ENCODE measurements around the gene TCEAL3. TPM values are rescaled to one million over a fixed set of nuclear protein-coding genes. Genes with fewer than 3 reads are reported as not detected.
"Not testable (repeated sequence)": the region's sequence is repeated elsewhere in the genome, so short reads cannot be mapped to it uniquely, and the experiment has no call there.

The TCEAL3 gene
- total RNA-seq, 1 experiment from 2014 or later: 9.1 TPM

GRCh38 chrX:103585411-103586313 is 22.1 kb upstream of the TCEAL3 start, which contains the start of gene TCEAL4:
Gene TCEAL4 (plus strand): TSS chrX:103585515. CDS start chrX:103586676, 1,161 bp downstream.
- BruUV-seq (replicated peaks): no TSS peak
- DNase-seq: peak; percentile 56
- H3K4me3 Mint-ChIP-seq (ENCODE audit: low read depth, unreplicated experiment): peak within 1 kb of the TSS; percentile 87
- CTCF ChIA-PET: interaction anchor here (0.7 kb wide), 1 partner anchor 550 kb away, joined by 5 read pairs; no protein-coding TSS in a partner anchor
- no peaks in the 10 kb centered on the region for H3K27me3 Mint-ChIP-seq (ENCODE audit: unreplicated experiment)
- peaks cover 12% of the 10 kb centered on the region for H3K4me1 Mint-ChIP-seq (ENCODE audit: low read depth, unreplicated experiment)
- intact Hi-C loops (cut with micrococcal nuclease; ENCODE audit: unreplicated experiment): no loop called here
- peaks cover 20% of the 10 kb centered on the region for H3K36me3 Mint-ChIP-seq (ENCODE audit: insufficient read depth, unreplicated experiment)
- TF ChIP-seq CTCF (IDR thresholded peaks at IDR 0.05; ENCODE audit: unreplicated experiment): no peak
- H3K27ac Mint-ChIP-seq (ENCODE audit: unreplicated experiment): peak within 1 kb of the TSS; percentile 77
- H3K9me3 Mint-ChIP-seq (ENCODE audit: low read depth, unreplicated experiment): no peaks in the 10 kb centered on the region

DNA sequence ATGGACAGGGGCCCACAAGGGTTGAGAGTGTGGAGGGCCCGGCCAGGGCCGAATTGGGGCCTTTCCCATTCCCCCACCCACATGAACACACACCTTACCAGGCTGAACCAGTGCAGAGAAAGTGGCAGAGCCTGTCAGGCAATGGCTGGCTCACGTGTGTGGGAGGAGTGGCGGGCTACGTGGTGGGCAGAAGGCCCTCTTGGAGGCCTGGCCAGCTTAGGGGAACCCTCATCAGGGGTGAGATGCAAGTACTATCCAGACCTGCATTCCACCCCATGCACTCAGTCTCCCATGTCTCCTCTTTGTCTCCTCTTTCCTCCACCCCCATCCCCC is 21.5 kb upstream of the TCEAL3 start:
- TF ChIP-seq CTCF (IDR thresholded peaks at IDR 0.05; ENCODE audit: unreplicated experiment): no peak
- Mint-ChIP-seq H3K4me1 (ENCODE audit: low read depth, unreplicated experiment) (peaks cover 12% of the 10 kb centered on the region), H3K36me3 (ENCODE audit: insufficient read depth, unreplicated experiment) (peaks cover 20% of the 10 kb centered on the region), H3K4me3 (ENCODE audit: low read depth, unreplicated experiment) (peak overlapping the region; percentile 87), H3K27me3 (ENCODE audit: unreplicated experiment) (no peaks in the 10 kb centered on the region), H3K27ac (ENCODE audit: unreplicated experiment) (peak overlapping the region; percentile 77), H3K9me3 (ENCODE audit: low read depth, unreplicated experiment) (no peaks in the 10 kb centered on the region)
- intact Hi-C loops (cut with micrococcal nuclease; ENCODE audit: unreplicated experiment): no loop called here
- CTCF ChIA-PET: no interaction called here
- DNase-seq: no peak
- no TSS peak for BruUV-seq (replicated peaks)

GRCh38 chrX:103586659-103587058 is 21.1 kb upstream of the TCEAL3 start:
- CTCF ChIA-PET: no interaction called here
- intact Hi-C loops (cut with micrococcal nuclease; ENCODE audit: unreplicated experiment): no loop called here
- no peak for DNase-seq
- Mint-ChIP-seq H3K36me3 (ENCODE audit: insufficient read depth, unreplicated experiment) (peaks cover 20% of the 10 kb centered on the region), H3K27me3 (ENCODE audit: unreplicated experiment) (no peaks in the 10 kb centered on the region), H3K27ac (ENCODE audit: unreplicated experiment) (peak overlapping the region; percentile 77), H3K4me3 (ENCODE audit: low read depth, unreplicated experiment) (peak overlapping the region; percentile 87), H3K4me1 (ENCODE audit: low read depth, unreplicated experiment) (peaks cover 12% of the 10 kb centered on the region), H3K9me3 (ENCODE audit: low read depth, unreplicated experiment) (no peaks in the 10 kb centered on the region)
- TF ChIP-seq CTCF (IDR thresholded peaks at IDR 0.05; ENCODE audit: unreplicated experiment): no peak
- BruUV-seq (replicated peaks): no TSS peak

- H3K27ac Mint-ChIP-seq (ENCODE audit: unreplicated experiment); CTCF ChIA-PET; H3K4me3 Mint-ChIP-seq (ENCODE audit: low read depth, unreplicated experiment); BruUV-seq (replicated peaks); H3K36me3 Mint-ChIP-seq (ENCODE audit: insufficient read depth, unreplicated experiment); intact Hi-C loops (cut with micrococcal nuclease; ENCODE audit: unreplicated experiment); H3K4me1 Mint-ChIP-seq (ENCODE audit: low read depth, unreplicated experiment); H3K27me3 Mint-ChIP-seq (ENCODE audit: unreplicated experiment); DNase-seq; H3K9me3 Mint-ChIP-seq (ENCODE audit: low read depth, unreplicated experiment): not testable (repeated sequence)
These were observed 15.5 kb upstream of the TCEAL3 start for GRCh38 chrX:103592295-103592694.

GRCh38 chrX:103595202-103595601 is 12.6 kb upstream of the TCEAL3 start:
- DNase-seq; CTCF ChIA-PET; H3K4me3 Mint-ChIP-seq (ENCODE audit: low read depth, unreplicated experiment); H3K4me1 Mint-ChIP-seq (ENCODE audit: low read depth, unreplicated experiment); H3K27ac Mint-ChIP-seq (ENCODE audit: unreplicated experiment); H3K27me3 Mint-ChIP-seq (ENCODE audit: unreplicated experiment); H3K9me3 Mint-ChIP-seq (ENCODE audit: low read depth, unreplicated experiment); H3K36me3 Mint-ChIP-seq (ENCODE audit: insufficient read depth, unreplicated experiment); BruUV-seq (replicated peaks); intact Hi-C loops (cut with micrococcal nuclease; ENCODE audit: unreplicated experiment): not testable (repeated sequence)
